IMR-90 (cell line): Measurements from ENCODE around the gene PTPMT1. TPM values are rescaled to one million over a fixed set of nuclear protein-coding genes. Genes with fewer than 3 reads are reported as not detected.

Source experiments
- ATAC-seq: fragments of 200-7000 bp; cut with Tn5 transposase; 2 replicates; pipeline ENCODE4 v1.9.1; 2020; ENCODE audit warnings: low read depth, mild to moderate bottlenecking, moderate library complexity
- BruUV-seq: library from RNA; stranded (reverse); fragments of 400-500 nt; replicated peaks from 2 replicates; lab custom pipeline; 2021; lab: Mats Ljungman, UMichigan
- CTCF ChIA-PET: fragments of 300-600 bp; formaldehyde crosslinking; extraction: SDS; loops from one replicate; lab custom pipeline; 2021; ENCODE audit warnings: antibody characterized with exemption; lab: Yijun Ruan, JAX
- POLR2A ChIA-PET: fragments of 300-600 bp; sonication (Branson Sonifier 250); formaldehyde crosslinking; loops from one replicate; lab custom pipeline; 2022; ENCODE audit warnings: antibody characterized with exemption; ENCODE audit not compliant: unreplicated experiment; lab: Charles Lee
- DNase-seq: peaks from one replicate; pipeline ENCODE4 v3.0.0; 2013
- H2AFZ ChIP-seq: replicated peaks from 2 replicates; pipeline ENCODE3; 2013; ENCODE audit warnings: low read length, mild to moderate bottlenecking; ENCODE audit not compliant: poor library complexity
- H2AK5ac ChIP-seq: 2 replicates; pipeline ENCODE4 v1.6.1; 2013; ENCODE audit warnings: low read depth, low read length, inconsistent platforms
- H2AK9ac ChIP-seq: replicated peaks from 2 replicates; pipeline ENCODE3; 2013; ENCODE audit warnings: mild to moderate bottlenecking, low read depth, low read length, moderate library complexity; ENCODE audit not compliant: poor library complexity
- H2BK120ac ChIP-seq: 2 replicates; pipeline ENCODE4 v1.6.1; 2013; ENCODE audit warnings: low read depth, low read length, inconsistent platforms
- H2BK15ac ChIP-seq: 3 replicates; pipeline ENCODE4 v1.6.1; 2013; ENCODE audit warnings: low read depth, low read length, inconsistent platforms
- H2BK20ac ChIP-seq: 2 replicates; pipeline ENCODE4 v1.6.1; 2013; ENCODE audit warnings: low read depth, mild to moderate bottlenecking, inconsistent platforms, low read length, moderate library complexity
- H2BK5ac ChIP-seq: 2 replicates; pipeline ENCODE4 v1.6.1; 2013; ENCODE audit warnings: mild to moderate bottlenecking, low read depth, low read length, inconsistent platforms; ENCODE audit not compliant: poor library complexity, severe bottlenecking
- H3K14ac ChIP-seq: replicated peaks from 2 replicates; pipeline ENCODE4 v1.6.1; 2013; ENCODE audit warnings: low read depth, low read length, inconsistent platforms
- H3K18ac ChIP-seq: 2 replicates; pipeline ENCODE4 v1.6.1; 2013; ENCODE audit warnings: low read depth, low read length, control low read depth
- H3K23ac ChIP-seq: 2 replicates; pipeline ENCODE4 v1.6.1; 2013; ENCODE audit warnings: low read depth, low read length, inconsistent platforms
- H3K27ac ChIP-seq: 2 replicates; pipeline ENCODE4 v1.5.1; 2013; ENCODE audit warnings: mild to moderate bottlenecking, control low read depth, low read length; ENCODE audit not compliant: insufficient read depth
- H3K27me3 ChIP-seq: 2 replicates; pipeline ENCODE4 v1.6.1; 2013; ENCODE audit warnings: low read length; ENCODE audit not compliant: control insufficient read depth, insufficient read depth
- H3K36me3 ChIP-seq: 2 replicates; pipeline ENCODE4 v1.6.1; 2013; ENCODE audit warnings: low read length, mixed read lengths; ENCODE audit not compliant: control insufficient read depth, insufficient read depth
- H3K4ac ChIP-seq: 2 replicates; pipeline ENCODE4 v1.6.1; 2013; ENCODE audit warnings: low read depth, low read length, inconsistent platforms
- H3K4me1 ChIP-seq: 2 replicates; pipeline ENCODE4 v1.6.1; 2013; ENCODE audit warnings: low read length, mixed read lengths; ENCODE audit not compliant: control insufficient read depth, insufficient read depth
- H3K4me2 ChIP-seq: 2 replicates; pipeline ENCODE4 v1.6.1; 2013; ENCODE audit warnings: low read depth, mild to moderate bottlenecking, control low read depth, low read length, moderate library complexity
- H3K4me3 ChIP-seq: 2 replicates; pipeline ENCODE4 v1.5.1; 2013; ENCODE audit warnings: low read depth, mild to moderate bottlenecking, control low read depth, low read length, moderate library complexity; ENCODE audit not compliant: insufficient read depth
- H3K56ac ChIP-seq: 2 replicates; pipeline ENCODE4 v1.6.1; 2013; ENCODE audit warnings: low read length, inconsistent platforms; ENCODE audit not compliant: insufficient read depth; ENCODE audit errors: extremely low read depth
- H3K79me1 ChIP-seq, 2 experiments: 2 replicates each; pipeline ENCODE4 v1.6.1; 2013; ENCODE audit warnings: low read length in 2 of 2, inconsistent platforms in 1 of 2, low read depth in 1 of 2
- H3K9ac ChIP-seq: 2 replicates; pipeline ENCODE4 v1.6.1; 2013; ENCODE audit warnings: low read depth, low read length, control low read depth
- H3K9me1 ChIP-seq: 2 replicates; pipeline ENCODE4 v1.6.1; 2013; ENCODE audit warnings: low read length, inconsistent platforms; ENCODE audit not compliant: insufficient read depth
- H3K9me3 ChIP-seq: 2 replicates; pipeline ENCODE4 v1.6.1; 2013; ENCODE audit warnings: low read length; ENCODE audit not compliant: control insufficient read depth, insufficient read depth
- H4K20me1 ChIP-seq: 2 replicates; pipeline ENCODE4 v1.6.1; 2013; ENCODE audit warnings: low read length, inconsistent platforms; ENCODE audit not compliant: insufficient read depth
- H4K5ac ChIP-seq: 2 replicates; pipeline ENCODE4 v1.6.1; 2013; ENCODE audit warnings: mild to moderate bottlenecking, low read depth, low read length, control low read depth
- H4K8ac ChIP-seq, 2 experiments: 2 replicates each; pipeline ENCODE4 v1.6.1; 2013; ENCODE audit warnings: low read depth in 2 of 2, low read length in 2 of 2, control low read depth in 1 of 2, inconsistent platforms in 1 of 2
- H4K91ac ChIP-seq: 2 replicates; pipeline ENCODE4 v1.6.1; 2013; ENCODE audit warnings: low read depth, low read length, inconsistent platforms; ENCODE audit not compliant: insufficient read depth
- BHLHE40 ChIP-seq: fragments of 150-350 bp; IDR thresholded peaks from 2 replicates; pipeline ENCODE4 v1.6.1; 2016; ENCODE audit warnings: mild to moderate bottlenecking, low read depth, low read length
- CHD1 ChIP-seq: IDR thresholded peaks from 2 replicates; pipeline ENCODE4 v1.6.1; 2012; ENCODE audit warnings: low read depth, low read length, improper control_type of control experiment
- FOS ChIP-seq: fragments of 150-350 bp; IDR thresholded peaks from 2 replicates; pipeline ENCODE4 v1.6.1; 2016; ENCODE audit warnings: low read depth, low read length
- MAFK ChIP-seq: IDR thresholded peaks from 2 replicates; pipeline ENCODE4 v1.6.1; 2012; ENCODE audit warnings: low read depth, low read length, improper control_type of control experiment
- MAZ ChIP-seq: IDR thresholded peaks from 2 replicates; pipeline ENCODE4 v1.6.1; 2012; ENCODE audit warnings: low read depth, mild to moderate bottlenecking, low read length, improper control_type of control experiment, moderate library complexity, borderline replicate concordance
- MXI1 ChIP-seq: IDR thresholded peaks from 2 replicates; pipeline ENCODE4 v1.6.1; 2012; ENCODE audit warnings: low read depth, mild to moderate bottlenecking, low read length, moderate library complexity, borderline replicate concordance
- NFE2L2 ChIP-seq: fragments of 150-350 bp; IDR thresholded peaks from 2 replicates; pipeline ENCODE4 v1.6.1; 2016; ENCODE audit warnings: low read depth, mild to moderate bottlenecking, low read length
- POLR2A ChIP-seq: IDR thresholded peaks from 2 replicates; pipeline ENCODE4 v1.6.1; 2012; ENCODE audit warnings: mild to moderate bottlenecking, low read depth, low read length
- RCOR1 ChIP-seq: IDR thresholded peaks from 2 replicates; pipeline ENCODE4 v1.6.1; 2012; ENCODE audit warnings: mild to moderate bottlenecking, low read length, improper control_type of control experiment; ENCODE audit not compliant: insufficient replicate concordance
- RFX5 ChIP-seq: IDR thresholded peaks from 2 replicates; pipeline ENCODE4 v1.8.0; 2012; ENCODE audit warnings: low read depth, mild to moderate bottlenecking, low read length, moderate library complexity
- WGBS, 2 experiments: methylation state at CpG; one replicate each; pipeline versions ENCODE4 v1.1.5 to v1.1.7; 2013; ENCODE audit warnings: missing lambda C conversion rate in 2 of 2; ENCODE audit not compliant: insufficient read length in 1 of 2; ENCODE audit errors: extremely low coverage in 2 of 2; 5-methylcytosine and 5-hydroxymethylcytosine counted together
- dilution Hi-C: fragments of 300-500 bp; cut with HindIII; formaldehyde crosslinking; loops from one replicate; pipeline ENCODE4 v1.14.3; 2018; ENCODE audit warnings: low sequenced_read_pairs; ENCODE audit not compliant: unreplicated experiment
- in situ Hi-C: fragments of 300-500 bp; cut with MboI; formaldehyde crosslinking; loops from 3 replicates; pipeline ENCODE4 v1.14.3; 2019; ENCODE audit warnings: low sequenced_read_pairs, inconsistent platforms, mixed read lengths
- intact Hi-C: fragments of 100-400 bp; cut with micrococcal nuclease; formaldehyde crosslinking; loops from 2 replicates; pipeline ENCODE4 v1.10.0; 2022
- polyA plus RNA-seq, 3 experiments: library from polyadenylated mRNA; depleted of rRNA; stranded (reverse); fragments of >200 nt; gene quantifications; 2 replicates each; pipeline ENCODE4 v1.2.3, GENCODE V29; 2012; ENCODE audit warnings: low replicate concordance in 1 of 3
- total RNA-seq: library from RNA; depleted of rRNA; stranded (reverse); fragments of >200 nt; gene quantifications from 2 replicates; pipeline ENCODE4 v1.2.3, GENCODE V29; 2012
- TF ChIP-seq, protein P1 (sequence below): fragments of 150-350 bp; IDR thresholded peaks from 2 replicates; pipeline ENCODE4 v1.6.1; 2017; ENCODE audit warnings: mild to moderate bottlenecking, antibody characterized with exemption, low read length, low read depth
- TF ChIP-seq, protein P2 (sequence below): fragments of 150-350 bp; IDR thresholded peaks from 2 replicates; pipeline ENCODE4 v1.6.1; 2016; ENCODE audit warnings: low read depth, mild to moderate bottlenecking, low read length, moderate library complexity, borderline replicate concordance
- TF ChIP-seq, protein P3 (sequence below): conservative IDR thresholded peaks from 2 replicates; pipeline ENCODE4 v1.5.1; 2012; ENCODE audit warnings: mild to moderate bottlenecking, low read depth, low read length, improper control_type of control experiment

PTPMT1 gene
- total and polyA plus RNA-seq, 2 of the 4 experiments (the other 2 are of a cell fraction): 51.6 to 55.0 TPM

DNA sequence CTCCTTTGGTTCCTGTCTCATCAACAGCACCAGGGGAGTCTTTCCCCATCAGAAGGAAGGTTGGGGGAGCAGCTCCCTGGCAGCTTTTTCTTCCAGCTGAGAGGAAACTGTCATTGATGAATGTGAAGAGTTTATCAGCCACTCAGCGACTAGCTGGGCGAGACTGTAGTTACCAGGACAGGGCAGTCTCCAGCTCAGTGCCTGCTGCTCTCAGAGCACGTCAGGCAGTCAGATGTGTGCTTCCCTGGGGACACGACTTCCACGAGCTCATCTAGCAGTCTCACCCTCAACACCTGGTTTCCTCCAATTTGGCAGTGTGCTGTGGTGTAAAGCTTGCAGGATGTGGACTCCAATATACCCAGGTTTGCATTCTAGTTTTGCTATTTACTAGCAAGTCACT, 41.3 kb downstream of the PTPMT1 start:
- Histone ChIP-seq H2BK5ac (peak overlapping the region; percentile 7), H3K79me1 (no peaks in the 10 kb centered on the region), H3K23ac (peak overlapping the region; percentile 35; the same call in 1 of the 2 replicates), H3K4me1 (peaks cover 8% of the 10 kb centered on the region), H3K4ac (peak overlapping the region; percentile 55), H3K27ac (no peak overlapping the region), H3K14ac (peak overlapping the region; percentile 38; the same call in 1 of the 2 replicates), H3K4me2 (no peak overlapping the region; the same call in 1 of the 2 replicates), H2BK15ac (no peak overlapping the region), H3K27me3 (no peaks in the 10 kb centered on the region), H3K9ac (no peak overlapping the region), H3K4me3 (no peak overlapping the region), H4K20me1 (peaks cover 7% of the 10 kb centered on the region; the same call in 1 of the 2 replicates), H2AFZ (peak overlapping the region; percentile 78), H3K9me1 (peaks cover 6% of the 10 kb centered on the region), H3K56ac (no peak overlapping the region), H4K91ac (no peak overlapping the region), H2BK20ac (peak overlapping the region; percentile 43; the same call in 1 of the 2 replicates), H3K36me3 (peaks cover 4% of the 10 kb centered on the region; the same call in 1 of the 2 replicates), H3K18ac (no peak overlapping the region), H3K9me3 (no peaks in the 10 kb centered on the region), H2BK120ac (no peak overlapping the region; the same call in 1 of the 2 replicates), H4K8ac (peak overlapping the region in 1 of 2 experiments; percentile 38; a peak in 1 of 4 replicates), H2AK9ac (no peak overlapping the region), H2AK5ac (peak overlapping the region; percentile 41), H4K5ac (no peak overlapping the region; the same call in 1 of the 2 replicates)
- in situ Hi-C loops: no loop called here
- BruUV-seq: no TSS peak
- POLR2A ChIA-PET: interaction anchor here (0.6 kb wide), 1 partner anchor 53 kb away, joined by 3 read pairs; no protein-coding TSS in a partner anchor
- DNase-seq (peak; percentile 24), ATAC-seq (peak; percentile 13; the same call in 1 of the 2 replicates)
- CTCF ChIA-PET: interaction anchor here (2.7 kb wide), 1 partner anchor 10 kb away, joined by 9 read pairs; no protein-coding TSS in a partner anchor
- intact Hi-C loops: loop anchor here (1.0 kb wide), 1 partner anchor 53 kb away; the partner anchor contains the start of gene CELF1
- dilution Hi-C loops: no loop called here
- TF ChIP-seq MXI1 (no peak), BHLHE40 (no peak), RFX5 (no peak), NFE2L2 (no peak), MAZ (no peak), POLR2A (no peak), MAFK (no peak), CHD1 (no peak), FOS (no peak), RCOR1 (no peak)
- TF ChIP-seq, protein P1, sequence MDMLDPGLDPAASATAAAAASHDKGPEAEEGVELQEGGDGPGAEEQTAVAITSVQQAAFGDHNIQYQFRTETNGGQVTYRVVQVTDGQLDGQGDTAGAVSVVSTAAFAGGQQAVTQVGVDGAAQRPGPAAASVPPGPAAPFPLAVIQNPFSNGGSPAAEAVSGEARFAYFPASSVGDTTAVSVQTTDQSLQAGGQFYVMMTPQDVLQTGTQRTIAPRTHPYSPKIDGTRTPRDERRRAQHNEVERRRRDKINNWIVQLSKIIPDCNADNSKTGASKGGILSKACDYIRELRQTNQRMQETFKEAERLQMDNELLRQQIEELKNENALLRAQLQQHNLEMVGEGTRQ: no peak
- TF ChIP-seq, protein P2, sequence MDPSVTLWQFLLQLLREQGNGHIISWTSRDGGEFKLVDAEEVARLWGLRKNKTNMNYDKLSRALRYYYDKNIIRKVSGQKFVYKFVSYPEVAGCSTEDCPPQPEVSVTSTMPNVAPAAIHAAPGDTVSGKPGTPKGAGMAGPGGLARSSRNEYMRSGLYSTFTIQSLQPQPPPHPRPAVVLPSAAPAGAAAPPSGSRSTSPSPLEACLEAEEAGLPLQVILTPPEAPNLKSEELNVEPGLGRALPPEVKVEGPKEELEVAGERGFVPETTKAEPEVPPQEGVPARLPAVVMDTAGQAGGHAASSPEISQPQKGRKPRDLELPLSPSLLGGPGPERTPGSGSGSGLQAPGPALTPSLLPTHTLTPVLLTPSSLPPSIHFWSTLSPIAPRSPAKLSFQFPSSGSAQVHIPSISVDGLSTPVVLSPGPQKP: no peak
- TF ChIP-seq, protein P3, sequence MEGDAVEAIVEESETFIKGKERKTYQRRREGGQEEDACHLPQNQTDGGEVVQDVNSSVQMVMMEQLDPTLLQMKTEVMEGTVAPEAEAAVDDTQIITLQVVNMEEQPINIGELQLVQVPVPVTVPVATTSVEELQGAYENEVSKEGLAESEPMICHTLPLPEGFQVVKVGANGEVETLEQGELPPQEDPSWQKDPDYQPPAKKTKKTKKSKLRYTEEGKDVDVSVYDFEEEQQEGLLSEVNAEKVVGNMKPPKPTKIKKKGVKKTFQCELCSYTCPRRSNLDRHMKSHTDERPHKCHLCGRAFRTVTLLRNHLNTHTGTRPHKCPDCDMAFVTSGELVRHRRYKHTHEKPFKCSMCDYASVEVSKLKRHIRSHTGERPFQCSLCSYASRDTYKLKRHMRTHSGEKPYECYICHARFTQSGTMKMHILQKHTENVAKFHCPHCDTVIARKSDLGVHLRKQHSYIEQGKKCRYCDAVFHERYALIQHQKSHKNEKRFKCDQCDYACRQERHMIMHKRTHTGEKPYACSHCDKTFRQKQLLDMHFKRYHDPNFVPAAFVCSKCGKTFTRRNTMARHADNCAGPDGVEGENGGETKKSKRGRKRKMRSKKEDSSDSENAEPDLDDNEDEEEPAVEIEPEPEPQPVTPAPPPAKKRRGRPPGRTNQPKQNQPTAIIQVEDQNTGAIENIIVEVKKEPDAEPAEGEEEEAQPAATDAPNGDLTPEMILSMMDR: no peak
- no CpG with 5 or more reads among the region's 5 CpGs for WGBS, 2 experiments
